OCI-LY3 (cell line): ENCODE results near the gene VWA3A.

Experiments used
- EZH2phosphoT487 ChIP-seq: fragments of 200-600 bp; shearing (Covaris generic); IDR thresholded peaks from 2 replicates; pipeline ENCODE4 v1.6.1; 2018; ENCODE audit warnings: antibody characterized with exemption, mixed run types, low read depth
- TF ChIP-seq, protein P1 (sequence below): fragments of 200-600, 300-600 bp; sonication (generic); IDR thresholded peaks from 2 replicates; pipeline ENCODE4 v1.5.1; 2014; ENCODE audit warnings: antibody characterized with exemption, low read length, low read depth

DNA sequence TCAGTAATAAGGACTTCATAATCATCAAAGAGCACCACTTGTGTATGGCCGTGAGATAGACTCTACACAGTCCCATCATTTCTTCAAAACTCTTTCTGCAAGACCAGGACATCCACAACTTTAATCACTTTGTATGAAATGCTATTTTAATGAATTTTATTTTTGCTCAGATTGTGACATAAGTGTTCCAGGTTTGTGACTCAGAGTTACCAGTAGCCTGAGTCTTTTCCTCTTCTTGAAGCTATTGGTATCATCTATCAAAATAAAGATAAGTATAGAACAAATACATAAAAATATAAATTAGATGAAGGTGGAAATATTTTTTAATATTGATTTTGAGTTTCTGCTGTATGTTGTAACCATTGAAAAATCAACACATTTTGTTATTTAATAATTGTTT is 16.6 kb upstream of the VWA3A start:
- TF ChIP-seq, protein P1, sequence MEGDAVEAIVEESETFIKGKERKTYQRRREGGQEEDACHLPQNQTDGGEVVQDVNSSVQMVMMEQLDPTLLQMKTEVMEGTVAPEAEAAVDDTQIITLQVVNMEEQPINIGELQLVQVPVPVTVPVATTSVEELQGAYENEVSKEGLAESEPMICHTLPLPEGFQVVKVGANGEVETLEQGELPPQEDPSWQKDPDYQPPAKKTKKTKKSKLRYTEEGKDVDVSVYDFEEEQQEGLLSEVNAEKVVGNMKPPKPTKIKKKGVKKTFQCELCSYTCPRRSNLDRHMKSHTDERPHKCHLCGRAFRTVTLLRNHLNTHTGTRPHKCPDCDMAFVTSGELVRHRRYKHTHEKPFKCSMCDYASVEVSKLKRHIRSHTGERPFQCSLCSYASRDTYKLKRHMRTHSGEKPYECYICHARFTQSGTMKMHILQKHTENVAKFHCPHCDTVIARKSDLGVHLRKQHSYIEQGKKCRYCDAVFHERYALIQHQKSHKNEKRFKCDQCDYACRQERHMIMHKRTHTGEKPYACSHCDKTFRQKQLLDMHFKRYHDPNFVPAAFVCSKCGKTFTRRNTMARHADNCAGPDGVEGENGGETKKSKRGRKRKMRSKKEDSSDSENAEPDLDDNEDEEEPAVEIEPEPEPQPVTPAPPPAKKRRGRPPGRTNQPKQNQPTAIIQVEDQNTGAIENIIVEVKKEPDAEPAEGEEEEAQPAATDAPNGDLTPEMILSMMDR: no peak
- TF ChIP-seq EZH2phosphoT487: no peak
